Glomerular visceral epithelial cell (primary cell): Measurements from ENCODE around the gene ARID4B.
"Not testable (repeated sequence)": the region's sequence is repeated elsewhere in the genome, so short reads cannot be mapped to it uniquely, and the experiment has no call there.

Source experiments
- DNase-seq: peaks from one replicate; pipeline ENCODE4 v3.0.0-alpha.2; 2016; ENCODE audit errors: extremely low spot score

The ARID4B gene

GRCh38 chr1:235328271-235329138 lies 526 bp upstream of the ARID4B start, which contains the start of gene GGPS1:
Gene GGPS1 (plus strand): TSS chr1:235328570. CDS start chr1:235335265, 6,695 bp downstream.
- DNase-seq = peak; percentile 100

DNA sequence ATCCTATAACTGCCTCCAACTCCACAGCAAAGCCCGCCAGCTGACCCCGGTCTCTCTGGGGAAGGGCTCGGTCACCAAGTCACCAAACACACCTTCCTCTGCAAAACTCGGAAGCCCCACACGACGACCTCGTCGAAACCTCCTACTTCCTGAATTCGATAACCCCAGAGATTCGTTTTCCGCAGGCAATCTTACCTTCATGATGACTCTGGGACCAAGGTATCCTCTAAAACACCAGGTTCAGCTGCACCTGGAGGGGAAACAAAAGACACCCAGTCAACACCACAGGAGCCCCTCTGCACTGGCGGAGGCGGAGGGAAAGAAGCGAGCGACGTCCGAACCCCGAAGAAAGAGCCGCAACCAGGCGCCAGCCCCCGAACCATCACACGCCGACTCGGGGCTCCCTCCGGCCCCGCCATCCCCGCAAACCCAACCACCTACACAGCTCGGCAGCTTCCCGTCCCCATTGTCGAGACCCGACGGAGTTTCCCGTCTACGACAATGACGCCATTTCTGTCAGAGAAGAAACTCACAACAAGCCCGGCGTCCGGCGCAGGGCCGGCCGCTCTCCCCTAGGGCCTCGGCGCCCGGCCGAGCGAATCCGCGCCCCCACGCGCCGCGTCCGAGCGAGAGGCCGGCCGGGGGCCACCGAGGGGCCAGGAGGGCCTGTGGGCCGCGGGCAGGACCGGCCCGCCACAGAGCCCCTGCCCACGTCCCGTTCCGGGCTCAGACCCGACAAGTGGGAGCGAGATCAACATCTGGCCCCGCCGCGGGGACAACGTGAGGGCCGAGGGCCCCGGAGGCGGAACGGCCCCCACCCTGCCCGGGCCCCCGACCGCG lies 1.0 kb downstream of the ARID4B start:
- peak; percentile 30 for DNase-seq

- no peak for DNase-seq
Measured at GRCh38 chr1:235325854-235326253, 2.1 kb downstream of the ARID4B start.

DNA sequence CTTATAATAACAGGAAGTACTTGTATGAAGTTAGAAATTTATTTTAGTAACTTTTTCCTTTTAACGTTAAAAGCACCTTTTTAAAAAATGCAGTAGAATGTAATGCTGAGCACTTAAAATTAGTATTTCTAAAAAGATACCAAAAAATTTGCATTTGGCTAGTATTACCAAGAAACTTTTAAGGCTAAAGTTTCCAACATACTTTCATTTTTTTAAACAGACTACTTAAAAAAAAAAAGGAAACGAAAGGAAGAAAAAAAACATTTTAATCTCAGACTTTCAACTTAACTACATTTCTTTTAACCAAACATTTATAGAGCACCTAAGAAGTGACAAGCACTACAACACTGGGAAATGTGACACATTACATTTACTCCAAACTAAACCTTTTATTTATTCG lies 2.8 kb downstream of the ARID4B start:
- no peak for DNase-seq

DNA sequence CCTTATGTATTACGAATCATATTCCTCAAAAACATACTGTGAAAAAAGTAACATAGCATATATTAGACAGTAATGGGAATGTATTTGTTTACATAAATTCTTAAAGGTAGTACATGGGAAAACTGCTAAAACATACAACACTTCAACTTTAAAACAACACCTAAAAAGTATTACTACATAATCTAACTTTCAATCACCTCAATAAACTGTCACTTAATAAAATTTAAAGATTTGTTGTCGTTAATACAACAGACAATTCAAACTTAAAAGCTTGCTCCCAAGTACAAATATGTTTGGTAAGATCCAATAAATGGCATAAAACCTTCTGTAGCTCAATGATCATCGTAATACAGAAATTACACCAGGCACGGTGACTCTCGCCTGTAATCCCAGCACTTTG lies 3.7 kb downstream of the ARID4B start:
- DNase-seq = no peak

- DNase-seq = no peak
Measured at GRCh38 chr1:235320521-235321179, 7.3 kb downstream of the ARID4B start.

GRCh38 chr1:235319255-235319654 lies 8.7 kb downstream of the ARID4B start:
- no peak for DNase-seq

DNA sequence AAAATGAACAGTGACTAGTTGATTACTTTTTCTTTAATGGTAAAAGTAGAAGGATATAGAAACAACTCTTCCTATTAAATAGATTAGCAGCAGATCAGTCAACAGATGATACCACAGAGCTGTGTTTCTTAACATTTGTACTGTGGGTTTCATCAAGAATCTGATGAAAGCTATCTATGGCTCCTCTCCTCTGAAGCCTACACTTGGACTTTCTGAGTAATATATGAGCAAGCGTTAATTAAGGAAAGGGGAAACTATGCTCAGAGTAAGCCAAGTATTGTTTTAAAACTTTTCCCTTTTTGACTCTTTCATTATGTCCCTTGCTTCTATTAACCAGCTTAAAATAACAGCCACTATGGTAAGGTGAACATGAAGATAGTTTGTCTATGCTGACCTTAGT lies 10.8 kb downstream of the ARID4B start:
- no peak for DNase-seq

- DNase-seq = no peak
Measured at GRCh38 chr1:235315735-235316134, 12.2 kb downstream of the ARID4B start.

- DNase-seq = no peak
Measured at GRCh38 chr1:235315173-235315572, 12.8 kb downstream of the ARID4B start.

DNA sequence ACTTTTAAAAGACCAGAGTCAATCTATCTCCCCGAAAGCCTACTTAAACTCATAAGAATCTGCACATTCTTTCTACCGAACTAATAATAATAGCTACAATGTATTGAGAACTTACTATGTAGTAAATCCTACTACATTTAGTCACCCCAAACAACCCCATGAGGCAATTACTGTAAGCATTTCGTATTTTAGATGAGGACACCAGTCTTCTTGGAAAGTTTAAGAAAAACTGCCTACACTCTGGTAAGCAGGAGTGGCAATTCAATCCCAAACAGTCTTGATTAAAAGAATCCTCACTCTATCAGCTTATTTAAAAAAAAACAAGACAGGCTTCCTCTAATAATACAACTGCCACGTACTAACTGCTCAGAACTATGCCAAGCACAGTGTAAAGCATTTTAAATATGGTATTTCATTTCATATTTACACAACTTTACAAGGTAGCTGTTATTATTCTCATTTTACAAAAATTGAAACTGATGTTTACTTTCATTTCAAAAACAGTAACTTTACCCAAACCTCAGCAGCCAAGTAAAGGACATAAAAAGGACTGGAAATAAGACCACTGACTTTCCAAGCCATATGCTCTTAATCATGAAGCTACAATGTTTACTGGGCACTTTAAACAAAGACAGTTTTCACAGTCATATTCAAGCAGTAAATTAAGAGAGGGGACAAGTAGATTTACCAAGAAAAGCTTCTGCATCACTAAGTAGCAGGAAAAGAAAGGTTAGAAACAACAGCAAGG lies 13.9 kb downstream of the ARID4B start:
- DNase-seq = no peak

DNA sequence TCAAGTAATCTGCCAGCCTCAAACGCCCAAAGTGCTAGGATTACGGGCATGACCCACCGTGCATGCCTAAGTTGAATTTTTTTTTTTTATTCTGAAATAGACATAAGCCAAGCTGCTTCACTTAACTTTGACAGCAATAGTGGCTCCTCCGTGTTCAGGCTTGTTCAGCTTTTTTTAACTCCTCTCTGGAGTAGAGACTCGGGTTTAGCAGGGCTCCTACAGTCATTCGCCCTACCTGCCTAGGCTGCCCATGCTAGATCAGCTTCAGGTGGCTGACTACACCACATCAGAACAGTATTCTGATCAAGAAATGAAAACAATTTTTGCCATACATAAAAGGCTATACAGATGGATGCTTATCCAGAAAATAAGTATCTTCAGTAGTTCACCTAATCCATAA lies 14.7 kb downstream of the ARID4B start:
- no peak for DNase-seq

DNA sequence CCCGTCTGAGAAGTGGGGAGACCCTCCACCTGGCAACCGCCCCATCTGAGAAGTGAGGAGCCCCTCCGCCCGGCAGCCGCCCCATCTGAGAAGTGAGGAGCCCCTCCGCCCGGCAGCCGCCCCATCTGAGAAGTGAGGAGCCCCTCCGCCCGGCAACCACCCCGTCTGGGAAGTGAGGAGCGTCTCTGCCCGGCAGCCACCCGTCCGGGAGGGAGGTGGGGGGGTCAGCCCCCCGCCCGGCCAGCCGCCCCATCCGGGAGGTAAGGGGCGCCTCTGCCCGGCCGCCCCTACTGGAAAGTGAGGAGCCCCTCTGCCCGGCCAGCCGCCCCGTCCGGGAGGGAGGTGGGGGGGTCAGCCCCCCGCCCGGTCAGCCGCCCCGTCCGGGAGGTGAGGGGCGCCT lies 18.8 kb downstream of the ARID4B start:
- not testable (repeated sequence) for DNase-seq

- no peak for DNase-seq
Measured at GRCh38 chr1:235307158-235308124, 20.5 kb downstream of the ARID4B start.

- DNase-seq = no peak
Measured at GRCh38 chr1:235304549-235305451, 23.2 kb downstream of the ARID4B start.

DNA sequence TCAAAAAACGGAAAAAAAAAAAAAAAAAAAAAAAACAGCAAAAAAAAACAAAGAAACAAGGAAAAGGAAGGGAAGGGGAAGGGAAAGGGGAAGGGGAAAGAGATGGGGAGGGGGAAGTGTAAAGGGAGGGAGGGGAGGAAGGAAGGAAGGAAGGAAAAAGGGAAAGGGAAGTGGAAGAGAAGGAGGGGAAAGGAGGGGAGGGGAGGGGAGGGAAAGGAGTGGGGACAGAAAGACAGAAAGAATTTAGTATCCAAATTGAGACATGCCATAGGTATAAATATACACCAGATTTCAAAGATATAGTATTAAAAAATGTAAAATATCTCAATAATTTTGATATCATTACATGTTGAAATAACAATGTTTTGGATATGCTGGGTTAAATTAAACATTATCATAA lies 25.8 kb downstream of the ARID4B start:
- no peak for DNase-seq

- DNase-seq = no peak
Measured at GRCh38 chr1:235299169-235299858, 28.7 kb downstream of the ARID4B start.

- no peak for DNase-seq
Measured at GRCh38 chr1:235298758-235299157, 29.2 kb downstream of the ARID4B start.

DNA sequence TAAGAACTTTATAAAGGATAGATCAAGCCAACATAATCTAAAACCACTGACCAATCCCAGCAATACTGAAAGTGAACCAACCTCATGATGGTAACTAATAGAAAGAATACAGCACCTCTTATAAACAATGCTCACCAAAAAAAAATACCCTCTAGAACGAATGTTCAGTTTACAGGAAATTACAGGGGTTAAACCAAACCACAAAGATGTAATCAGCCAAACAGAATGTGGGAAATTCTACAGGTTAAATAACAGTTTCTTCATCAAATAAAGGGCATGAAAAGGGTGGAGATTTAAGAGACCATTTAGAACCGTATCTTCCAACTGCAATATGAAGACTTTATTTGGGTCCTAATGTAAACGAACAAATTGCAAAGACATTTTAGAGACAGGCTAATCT lies 30.4 kb downstream of the ARID4B start:
- DNase-seq = no peak
